Vagina (tissue), 2 donors: ENCODE measurements around the gene C16orf87.

Experiments
- POLR2AphosphoS5 ChIP-seq, 2 donors: sonication (generic); formaldehyde crosslinking; IDR thresholded peaks; one replicate each; pipeline ENCODE4 v1.9.0; 2017; ENCODE audit warnings: antibody characterized with exemption in 2 of 2, mild to moderate bottlenecking in 2 of 2, low read depth in 1 of 2; ENCODE audit not compliant: insufficient read depth in 1 of 2
- TF ChIP-seq, protein P1 (sequence below), 3 experiments: fragments of 450-650 bp in 2 of 3; fragments of 200-600 bp in 1 of 3; sonication (generic) in 1 of 3; IDR thresholded peaks; one replicate each; pipeline ENCODE4 v1.5.1; 2017 to 2019; ENCODE audit warnings: antibody characterized with exemption in 3 of 3, mild to moderate bottlenecking in 2 of 3, moderate library complexity in 2 of 3

DNA sequence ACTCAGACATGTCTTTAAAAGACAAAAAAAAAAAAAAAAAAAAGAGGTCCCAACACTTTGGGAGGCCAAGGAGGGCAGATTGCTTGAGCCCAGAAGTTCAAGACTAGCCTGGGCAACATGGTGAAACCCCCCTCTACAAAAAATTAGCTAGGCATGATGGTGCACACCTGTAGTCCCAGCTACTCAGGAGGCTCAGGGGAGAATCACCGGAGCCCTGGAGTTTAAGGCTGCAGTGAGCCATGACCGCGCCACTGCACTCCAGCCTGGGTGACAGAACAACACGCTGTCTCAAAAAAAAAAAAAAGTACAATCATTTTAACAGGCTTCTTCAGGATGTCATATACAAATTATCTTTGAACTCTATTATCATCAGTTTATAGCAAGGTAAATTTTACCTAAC, 22.0 kb downstream of the C16orf87 start:
- TF ChIP-seq, protein P1, sequence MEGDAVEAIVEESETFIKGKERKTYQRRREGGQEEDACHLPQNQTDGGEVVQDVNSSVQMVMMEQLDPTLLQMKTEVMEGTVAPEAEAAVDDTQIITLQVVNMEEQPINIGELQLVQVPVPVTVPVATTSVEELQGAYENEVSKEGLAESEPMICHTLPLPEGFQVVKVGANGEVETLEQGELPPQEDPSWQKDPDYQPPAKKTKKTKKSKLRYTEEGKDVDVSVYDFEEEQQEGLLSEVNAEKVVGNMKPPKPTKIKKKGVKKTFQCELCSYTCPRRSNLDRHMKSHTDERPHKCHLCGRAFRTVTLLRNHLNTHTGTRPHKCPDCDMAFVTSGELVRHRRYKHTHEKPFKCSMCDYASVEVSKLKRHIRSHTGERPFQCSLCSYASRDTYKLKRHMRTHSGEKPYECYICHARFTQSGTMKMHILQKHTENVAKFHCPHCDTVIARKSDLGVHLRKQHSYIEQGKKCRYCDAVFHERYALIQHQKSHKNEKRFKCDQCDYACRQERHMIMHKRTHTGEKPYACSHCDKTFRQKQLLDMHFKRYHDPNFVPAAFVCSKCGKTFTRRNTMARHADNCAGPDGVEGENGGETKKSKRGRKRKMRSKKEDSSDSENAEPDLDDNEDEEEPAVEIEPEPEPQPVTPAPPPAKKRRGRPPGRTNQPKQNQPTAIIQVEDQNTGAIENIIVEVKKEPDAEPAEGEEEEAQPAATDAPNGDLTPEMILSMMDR (IDR thresholded peaks at IDR 0.05), result no peak
- TF ChIP-seq POLR2AphosphoS5 (IDR thresholded peaks at IDR 0.05; ENCODE audit: insufficient read depth in 1 of 2, low read depth in 1 of 2), result no peak
